Measurements from ENCODE around the gene RTRAF. TPM values are rescaled to one million over a fixed set of nuclear protein-coding genes. Genes with fewer than 3 reads are reported as not detected.

Gene RTRAF
- total RNA-seq, 1 experiment from 2014 or later: 350 TPM

- no peak overlapping the region for H2BK20ac ChIP-seq (ENCODE audit: low read depth, low read length, poor library complexity, severe bottlenecking)
- no peak overlapping the region for H3K4ac ChIP-seq (ENCODE audit: low read depth, low read length)
- Mint-ChIP-seq H3K4me1 (peaks cover 8 to 13% of the 10 kb centered on the region in 2 experiments; a peak in 3 of 4 replicates), H3K36me3 (ENCODE audit: insufficient read depth in 1 of 3, low read depth in 3 of 3) (peaks cover 0 to 5% (median 0%) of the 10 kb centered on the region in 3 experiments; a peak in 1 of 7 replicates), H3K4me3 (no peak overlapping the region), H3K27ac (no peak overlapping the region), H3K27me3 (ENCODE audit: low read depth) (no peaks in the 10 kb centered on the region), H3K9me3 (peaks cover 0 to 3% of the 10 kb centered on the region in 2 experiments; a peak in 1 of 5 replicates)
- no peak overlapping the region for H2BK5ac ChIP-seq (ENCODE audit: insufficient read length, low read length)
- WGBS (ENCODE audit: extremely low coverage, insufficient read length, low lambda C conversion rate): no CpG with 5 or more reads among the region's 1 CpG
- no peaks in the 10 kb centered on the region for H3K79me2 ChIP-seq (ENCODE audit: insufficient read depth, low read length)
- H4K8ac ChIP-seq (replicated peaks; ENCODE audit: insufficient read length, low read depth, low read length): no peak overlapping the region
- no peak overlapping the region for H2BK15ac ChIP-seq (ENCODE audit: low read depth, low read length)
- no peaks in the 10 kb centered on the region for H3K27me3 ChIP-seq (ENCODE audit: insufficient read depth, low read length)
- no peak overlapping the region for H4K91ac ChIP-seq (ENCODE audit: insufficient read length, low read depth, low read length)
- no peaks in the 10 kb centered on the region for H3K4me1 ChIP-seq (ENCODE audit: insufficient read depth, low read length)
- H2AFZ ChIP-seq (ENCODE audit: low read length): no peak overlapping the region
- TF ChIP-seq, protein P1, sequence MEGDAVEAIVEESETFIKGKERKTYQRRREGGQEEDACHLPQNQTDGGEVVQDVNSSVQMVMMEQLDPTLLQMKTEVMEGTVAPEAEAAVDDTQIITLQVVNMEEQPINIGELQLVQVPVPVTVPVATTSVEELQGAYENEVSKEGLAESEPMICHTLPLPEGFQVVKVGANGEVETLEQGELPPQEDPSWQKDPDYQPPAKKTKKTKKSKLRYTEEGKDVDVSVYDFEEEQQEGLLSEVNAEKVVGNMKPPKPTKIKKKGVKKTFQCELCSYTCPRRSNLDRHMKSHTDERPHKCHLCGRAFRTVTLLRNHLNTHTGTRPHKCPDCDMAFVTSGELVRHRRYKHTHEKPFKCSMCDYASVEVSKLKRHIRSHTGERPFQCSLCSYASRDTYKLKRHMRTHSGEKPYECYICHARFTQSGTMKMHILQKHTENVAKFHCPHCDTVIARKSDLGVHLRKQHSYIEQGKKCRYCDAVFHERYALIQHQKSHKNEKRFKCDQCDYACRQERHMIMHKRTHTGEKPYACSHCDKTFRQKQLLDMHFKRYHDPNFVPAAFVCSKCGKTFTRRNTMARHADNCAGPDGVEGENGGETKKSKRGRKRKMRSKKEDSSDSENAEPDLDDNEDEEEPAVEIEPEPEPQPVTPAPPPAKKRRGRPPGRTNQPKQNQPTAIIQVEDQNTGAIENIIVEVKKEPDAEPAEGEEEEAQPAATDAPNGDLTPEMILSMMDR (conservative IDR thresholded peaks at IDR 0.05): no peak
- H3K4me2 ChIP-seq (ENCODE audit: insufficient read depth, insufficient read length, low read length): no peak overlapping the region
- no peak overlapping the region for H4K5ac ChIP-seq (ENCODE audit: insufficient read length, low read depth, low read length)
- DNase-seq: no peak
- no peak overlapping the region for H2BK120ac ChIP-seq (ENCODE audit: low read depth, low read length, poor library complexity, severe bottlenecking)
- H3K27ac ChIP-seq (ENCODE audit: insufficient read length, low read depth, low read length): no peak overlapping the region
- no peak overlapping the region for H3K56ac ChIP-seq (ENCODE audit: insufficient read length, low read depth, low read length)
- no peak overlapping the region for H3K18ac ChIP-seq (ENCODE audit: insufficient read length, low read depth, low read length)
- H3T11ph ChIP-seq (ENCODE audit: low read length): no peak overlapping the region
- H3K9ac ChIP-seq (ENCODE audit: extremely low read depth, insufficient read length, low read length): no peak overlapping the region
- H3K9me3 ChIP-seq (ENCODE audit: control insufficient read depth, low read depth, low read length): no peaks in the 10 kb centered on the region
- no peaks in the 10 kb centered on the region for H3K23me2 ChIP-seq (ENCODE audit: insufficient read length, low read depth, low read length, poor library complexity, severe bottlenecking)
- no peaks in the 10 kb centered on the region for H4K20me1 ChIP-seq (ENCODE audit: control insufficient read depth, insufficient read depth, insufficient read length)
- H2AK5ac ChIP-seq (ENCODE audit: insufficient read length, low read length): no peak overlapping the region
- no peak overlapping the region for H3K14ac ChIP-seq (ENCODE audit: insufficient read depth, low read length)
- H3K79me1 ChIP-seq (ENCODE audit: insufficient read depth, low read depth, low read length, poor library complexity, severe bottlenecking): no peaks in the 10 kb centered on the region
- no peak overlapping the region for H2BK12ac ChIP-seq (ENCODE audit: insufficient read length, low read depth, low read length)
- H3K23ac ChIP-seq (ENCODE audit: insufficient read length, low read depth, low read length): no peak overlapping the region
Observed at GRCh38 chr14:52029881-52030280, 40.5 kb downstream of the RTRAF start.
